Activated B cell treated with CpG ODN at 0.5 μM for 24 hours (primary cell): Measurements from ENCODE around the gene CSNK1A1L. TPM values are rescaled to one million over a fixed set of nuclear protein-coding genes. Genes with fewer than 3 reads are reported as not detected.

Experiments
- ATAC-seq: fragments of 200-7000 bp; cut with Tn5 transposase; one replicate; pipeline ENCODE4 v1.10.0; 2021; ENCODE audit warnings: low read depth, mild to moderate bottlenecking, moderate library complexity
- CTCF ChIA-PET: fragments of 350-600 bp; sonication (Branson Sonifier 250); formaldehyde crosslinking; loops from one replicate; lab custom pipeline; 2021; ENCODE audit warnings: antibody characterized with exemption; lab: Charles Lee
- POLR2A ChIA-PET: fragments of 350-600 bp; sonication (Branson Sonifier 250); formaldehyde crosslinking; loops from one replicate; lab custom pipeline; 2021; ENCODE audit warnings: antibody characterized with exemption; lab: Charles Lee
- DNase-seq: peaks from one replicate; pipeline ENCODE4 v3.0.0; 2022
- H3K27ac Mint-ChIP-seq: one replicate; pipeline ENCODE4 v1.8.0; 2020; ENCODE audit warnings: mixed read lengths
- H3K27me3 Mint-ChIP-seq: one replicate; pipeline ENCODE4 v1.8.0; 2021; ENCODE audit warnings: mixed read lengths
- H3K36me3 Mint-ChIP-seq: one replicate; pipeline ENCODE4 v1.8.0; 2021; ENCODE audit warnings: low read depth, mixed read lengths
- H3K4me1 Mint-ChIP-seq: one replicate; pipeline ENCODE4 v1.8.0; 2021; ENCODE audit warnings: mixed read lengths
- H3K4me3 Mint-ChIP-seq: one replicate; pipeline ENCODE4 v1.8.0; 2020; ENCODE audit warnings: mild to moderate bottlenecking, mixed read lengths
- H3K9me3 Mint-ChIP-seq: one replicate; pipeline ENCODE4 v1.8.0; 2020; ENCODE audit warnings: mixed read lengths
- CTCF ChIP-seq: fragments of 200-600 bp; IDR thresholded peaks from one replicate; pipeline ENCODE4 v1.8.0; 2022; ENCODE audit warnings: antibody characterized with exemption, mild to moderate bottlenecking
- intact Hi-C: fragments of 100-400 bp; cut with micrococcal nuclease; formaldehyde crosslinking; loops from one replicate; pipeline ENCODE4 v1.15.1; 2024
- total RNA-seq: library from RNA; stranded (reverse); gene quantifications from 2 replicates; pipeline ENCODE4 v1.2.3, GENCODE V29; 2022

Gene CSNK1A1L
- total RNA-seq, 1 donor from 2014 or later = not detected

- Mint-ChIP-seq H3K27me3 (peaks cover 4% of the 10 kb centered on the region), H3K36me3 (no peaks in the 10 kb centered on the region), H3K27ac (no peak overlapping the region), H3K9me3 (no peaks in the 10 kb centered on the region), H3K4me3 (no peak overlapping the region), H3K4me1 (peaks cover 5% of the 10 kb centered on the region)
- intact Hi-C loops = no loop called here
- no peak for ATAC-seq
- no peak for TF ChIP-seq CTCF
- POLR2A ChIA-PET = no interaction called here
- DNase-seq = no peak
- CTCF ChIA-PET = no interaction called here
Measured at GRCh38 chr13:37070956-37071355, 34.5 kb downstream of the CSNK1A1L start.

- peaks cover 4% of the 10 kb centered on the region for H3K27me3 Mint-ChIP-seq
- H3K27ac Mint-ChIP-seq = no peak overlapping the region
- ChIA-PET POLR2A (no interaction called here), CTCF (no interaction called here)
- no peaks in the 10 kb centered on the region for H3K9me3 Mint-ChIP-seq
- ATAC-seq (no peak), DNase-seq (no peak)
- intact Hi-C loops = no loop called here
- no peaks in the 10 kb centered on the region for H3K36me3 Mint-ChIP-seq
- H3K4me3 Mint-ChIP-seq = no peak overlapping the region
- peaks cover 5% of the 10 kb centered on the region for H3K4me1 Mint-ChIP-seq
- TF ChIP-seq CTCF = no peak
Measured at GRCh38 chr13:37070145-37070695, 35.2 kb downstream of the CSNK1A1L start.

- ChIA-PET POLR2A (no interaction called here), CTCF (no interaction called here)
Measured at GRCh38 chr13:37069597-37070103, 35.8 kb downstream of the CSNK1A1L start.

GRCh38 chr13:37068962-37069361 is 36.5 kb downstream of the CSNK1A1L start:
- no peak overlapping the region for H3K4me3 Mint-ChIP-seq
- POLR2A ChIA-PET = no interaction called here
- H3K27ac Mint-ChIP-seq = no peak overlapping the region
- intact Hi-C loops = loop anchor here (2.0 kb wide), 1 partner anchor 648 kb away; no protein-coding TSS in a partner anchor
- H3K9me3 Mint-ChIP-seq = no peaks in the 10 kb centered on the region
- H3K4me1 Mint-ChIP-seq = peaks cover 3% of the 10 kb centered on the region
- DNase-seq (no peak), ATAC-seq (no peak)
- CTCF ChIA-PET = no interaction called here
- no peaks in the 10 kb centered on the region for H3K36me3 Mint-ChIP-seq
- TF ChIP-seq CTCF = no peak
- H3K27me3 Mint-ChIP-seq = peaks cover 4% of the 10 kb centered on the region

More at GRCh38 chr13:37069597-37070103, 35.8 kb downstream of the CSNK1A1L start:
- ATAC-seq = no peak
- no peaks in the 10 kb centered on the region for H3K9me3 Mint-ChIP-seq
- no peak overlapping the region for H3K4me3 Mint-ChIP-seq
- H3K4me1 Mint-ChIP-seq = peaks cover 5% of the 10 kb centered on the region
- no peak for TF ChIP-seq CTCF
- intact Hi-C loops = loop anchor here (2.0 kb wide), 1 partner anchor 649 kb away; no protein-coding TSS in a partner anchor
- no peaks in the 10 kb centered on the region for H3K36me3 Mint-ChIP-seq
- peaks cover 4% of the 10 kb centered on the region for H3K27me3 Mint-ChIP-seq
- H3K27ac Mint-ChIP-seq = no peak overlapping the region
- DNase-seq = no peak

GRCh38 chr13:37067874-37068273 is 37.6 kb downstream of the CSNK1A1L start:
- DNase-seq (no peak), ATAC-seq (no peak)
- ChIA-PET CTCF (no interaction called here), POLR2A (no interaction called here)
- no peak for TF ChIP-seq CTCF
- H3K36me3 Mint-ChIP-seq = no peaks in the 10 kb centered on the region
- H3K9me3 Mint-ChIP-seq = no peaks in the 10 kb centered on the region
- H3K4me1 Mint-ChIP-seq = peaks cover 3% of the 10 kb centered on the region
- intact Hi-C loops = loop anchor here (2.0 kb wide), 1 partner anchor 647 kb away; no protein-coding TSS in a partner anchor
- H3K27ac Mint-ChIP-seq = no peak overlapping the region
- peaks cover 4% of the 10 kb centered on the region for H3K27me3 Mint-ChIP-seq
- no peak overlapping the region for H3K4me3 Mint-ChIP-seq
